ENCODE results near the gene MACROD2. TPM values are rescaled to one million over a fixed set of nuclear protein-coding genes. Genes with fewer than 3 reads are reported as not detected.

The MACROD2 gene
- total and polyA plus RNA-seq, 11 donors, result 0.54 to 5.4 (median 2.4) TPM

GRCh38 chr20:15628851-15629353 is 1633.6 kb downstream of the MACROD2 start:
- Histone ChIP-seq H3K27me3 (no peaks in the 10 kb centered on the region), H3K4me3 (no peak overlapping the region), H3K36me3 (no peaks in the 10 kb centered on the region), H3K9me3 (no peaks in the 10 kb centered on the region), H3K27ac (no peak overlapping the region), H3K4me1 (no peaks in the 10 kb centered on the region)
- no peak for TF ChIP-seq POLR2A (IDR thresholded peaks at IDR 0.05)
- TF ChIP-seq, protein P1, sequence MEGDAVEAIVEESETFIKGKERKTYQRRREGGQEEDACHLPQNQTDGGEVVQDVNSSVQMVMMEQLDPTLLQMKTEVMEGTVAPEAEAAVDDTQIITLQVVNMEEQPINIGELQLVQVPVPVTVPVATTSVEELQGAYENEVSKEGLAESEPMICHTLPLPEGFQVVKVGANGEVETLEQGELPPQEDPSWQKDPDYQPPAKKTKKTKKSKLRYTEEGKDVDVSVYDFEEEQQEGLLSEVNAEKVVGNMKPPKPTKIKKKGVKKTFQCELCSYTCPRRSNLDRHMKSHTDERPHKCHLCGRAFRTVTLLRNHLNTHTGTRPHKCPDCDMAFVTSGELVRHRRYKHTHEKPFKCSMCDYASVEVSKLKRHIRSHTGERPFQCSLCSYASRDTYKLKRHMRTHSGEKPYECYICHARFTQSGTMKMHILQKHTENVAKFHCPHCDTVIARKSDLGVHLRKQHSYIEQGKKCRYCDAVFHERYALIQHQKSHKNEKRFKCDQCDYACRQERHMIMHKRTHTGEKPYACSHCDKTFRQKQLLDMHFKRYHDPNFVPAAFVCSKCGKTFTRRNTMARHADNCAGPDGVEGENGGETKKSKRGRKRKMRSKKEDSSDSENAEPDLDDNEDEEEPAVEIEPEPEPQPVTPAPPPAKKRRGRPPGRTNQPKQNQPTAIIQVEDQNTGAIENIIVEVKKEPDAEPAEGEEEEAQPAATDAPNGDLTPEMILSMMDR (IDR thresholded peaks at IDR 0.05), result no peak
- DNase-seq (no peak), ATAC-seq (no peak)
- 43 to 78% (median 71%) methylated on average over 4 of the region's 4 CpGs for WGBS, 4 donors
- intact Hi-C loops (cut with DNase I), result no loop called here

GRCh38 chr20:15630360-15630759 is 1635.0 kb downstream of the MACROD2 start:
- Histone ChIP-seq H3K9me3 (no peaks in the 10 kb centered on the region), H3K27ac (no peak overlapping the region), H3K4me3 (no peak overlapping the region), H3K27me3 (no peaks in the 10 kb centered on the region), H3K4me1 (no peaks in the 10 kb centered on the region), H3K36me3 (no peaks in the 10 kb centered on the region)
- TF ChIP-seq, protein P1 (IDR thresholded peaks at IDR 0.05), result no peak
- TF ChIP-seq POLR2A (IDR thresholded peaks at IDR 0.05), result no peak
- no peak for DNase-seq
- ATAC-seq, result no peak
- intact Hi-C loops (cut with DNase I), result no loop called here
- 60 to 78% (median 66%) methylated on average over 4 of the region's 4 CpGs for WGBS, 4 donors

GRCh38 chr20:15632680-15633079 is 1637.4 kb downstream of the MACROD2 start:
- no peak overlapping the region for H3K27ac ChIP-seq
- ATAC-seq (no peak), DNase-seq (no peak)
- no peaks in the 10 kb centered on the region for H3K4me1 ChIP-seq
- no peak for TF ChIP-seq POLR2A (IDR thresholded peaks at IDR 0.05)
- TF ChIP-seq, protein P1 (IDR thresholded peaks at IDR 0.05), result no peak
- no peaks in the 10 kb centered on the region for H3K36me3 ChIP-seq
- WGBS, 4 donors, result 72 to 80% (median 76%) methylated on average over 3 of the region's 3 CpGs
- H3K27me3 ChIP-seq, result no peaks in the 10 kb centered on the region
- H3K9me3 ChIP-seq, result no peaks in the 10 kb centered on the region
- intact Hi-C loops (cut with DNase I), result no loop called here
- H3K4me3 ChIP-seq, result no peak overlapping the region

DNA sequence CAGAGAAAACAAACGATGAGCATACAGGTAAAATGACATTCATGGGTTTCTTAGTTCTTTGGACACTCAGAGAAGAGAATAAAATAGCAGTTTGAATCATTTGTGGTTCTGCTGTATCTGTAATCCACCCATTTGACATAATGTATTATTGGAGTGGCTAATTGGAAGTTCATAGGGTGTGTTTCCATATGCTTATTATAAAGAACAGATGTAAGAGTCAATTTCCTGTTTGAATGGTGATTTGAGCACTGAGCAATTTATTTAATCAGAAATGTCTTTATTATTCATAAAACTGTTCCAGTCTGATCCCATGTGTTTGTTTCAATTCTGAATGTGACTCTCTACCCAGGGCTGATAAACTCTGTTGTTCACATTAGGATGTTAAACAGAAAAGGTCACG is 1638.8 kb downstream of the MACROD2 start:
- Histone ChIP-seq H3K27me3 (no peaks in the 10 kb centered on the region), H3K4me1 (no peaks in the 10 kb centered on the region), H3K4me3 (no peak overlapping the region), H3K9me3 (no peaks in the 10 kb centered on the region), H3K27ac (no peak overlapping the region), H3K36me3 (no peaks in the 10 kb centered on the region)
- TF ChIP-seq, protein P1 (IDR thresholded peaks at IDR 0.05), result no peak
- TF ChIP-seq POLR2A (IDR thresholded peaks at IDR 0.05), result no peak
- DNase-seq, result no peak
- WGBS, 4 donors, result 84 to 90% (median 85%) methylated on average over 2 of the region's 2 CpGs
- intact Hi-C loops (cut with DNase I), result no loop called here
- no peak for ATAC-seq
